ENCODE data around the gene EYS.

Gene EYS

DNA sequence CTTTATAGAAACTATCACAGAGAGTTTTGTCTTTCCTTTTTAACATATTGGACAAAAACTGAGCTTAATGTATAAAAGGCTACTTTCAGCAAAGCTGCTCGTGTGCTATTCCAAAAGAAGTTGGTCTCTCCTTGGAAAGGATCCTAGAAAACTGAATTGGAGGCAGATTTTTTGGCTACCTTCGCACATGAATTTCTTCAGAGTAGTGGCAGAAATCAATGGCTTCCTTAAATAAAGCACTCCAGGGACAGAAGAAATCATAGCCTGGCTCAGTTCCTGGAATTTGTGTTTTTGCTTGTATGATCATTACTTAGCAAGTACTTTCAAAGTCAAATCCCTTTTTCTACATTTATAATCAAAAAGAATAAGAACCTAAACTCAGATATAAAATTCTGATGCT, 1291.1 kb downstream of the EYS start:
- DNase-seq: no peak

DNA sequence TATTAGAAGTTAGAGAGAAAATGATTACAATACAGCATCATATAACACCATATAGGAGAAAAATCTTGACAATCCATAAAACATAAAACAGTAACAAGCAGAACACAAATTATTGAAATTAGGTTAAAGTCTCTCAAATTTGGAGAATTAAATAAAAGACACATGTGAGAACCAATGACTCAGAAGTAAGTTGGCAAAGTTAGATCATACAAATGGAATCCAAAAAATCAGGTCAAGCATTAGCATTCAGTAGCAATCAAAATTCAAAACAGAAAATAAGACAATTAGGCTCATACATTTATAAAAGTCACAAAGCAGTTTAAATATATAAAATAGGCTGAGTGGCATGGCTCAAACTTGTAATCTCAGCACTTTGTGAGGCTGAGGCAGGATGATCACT, 1295.8 kb downstream of the EYS start:
- DNase-seq: no peak

DNA sequence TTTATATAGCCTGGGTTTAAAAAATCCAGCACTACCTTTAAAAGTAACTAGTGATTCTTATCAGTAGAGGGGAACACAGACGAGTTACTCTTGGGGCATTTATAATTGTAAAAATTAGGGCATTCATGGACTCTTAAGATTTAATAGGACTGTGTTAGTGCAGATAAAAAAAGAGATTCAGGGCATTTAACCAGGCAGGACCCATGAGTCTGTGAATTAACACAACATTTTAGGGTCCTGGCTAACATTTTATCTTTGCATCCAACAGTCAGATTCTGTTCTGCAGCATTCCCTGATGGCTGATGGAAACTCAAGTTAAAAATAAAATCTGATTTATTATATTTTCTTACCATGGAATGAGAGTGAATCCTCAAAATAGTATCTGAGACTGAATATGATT, 1297.1 kb downstream of the EYS start:
- no peak for DNase-seq

DNA sequence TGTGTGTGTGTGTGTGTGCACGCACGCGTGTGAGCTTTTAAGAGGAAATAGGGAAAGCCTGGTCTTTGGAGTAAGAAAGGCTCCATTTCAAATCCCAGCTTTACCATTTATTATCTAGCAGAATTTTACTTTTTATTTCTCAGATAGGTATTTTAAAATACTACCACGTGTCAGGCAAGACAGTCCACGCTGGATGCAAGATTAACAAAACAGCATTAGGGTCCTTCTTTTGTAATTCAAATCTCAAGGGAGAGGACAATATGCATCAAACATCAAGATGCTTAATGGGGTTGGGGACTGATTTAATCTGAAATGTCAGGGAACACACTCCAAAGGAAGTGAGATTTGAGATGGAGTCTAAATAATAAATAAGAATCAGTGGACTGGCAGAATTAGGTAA, 1302.6 kb downstream of the EYS start:
- no peak for DNase-seq

DNA sequence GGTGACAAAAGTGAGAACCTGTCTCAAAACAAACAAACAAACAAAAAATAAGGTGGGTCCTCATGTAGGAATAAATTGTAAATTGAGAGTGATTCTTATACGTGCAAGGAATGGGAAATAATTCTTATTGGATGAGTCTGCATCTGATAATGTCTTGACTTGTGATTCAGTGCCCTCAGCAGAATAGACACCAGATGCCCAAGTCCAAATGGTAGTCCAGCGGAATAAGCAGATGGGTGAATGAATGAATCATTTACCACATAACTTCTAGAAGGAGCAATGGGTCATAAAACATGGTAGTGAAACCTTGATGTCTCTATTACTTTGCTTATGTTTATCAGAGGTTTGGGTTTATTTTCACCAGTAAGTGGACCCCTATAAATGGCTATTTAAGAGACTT, 1323.7 kb downstream of the EYS start:
- DNase-seq: no peak

DNA sequence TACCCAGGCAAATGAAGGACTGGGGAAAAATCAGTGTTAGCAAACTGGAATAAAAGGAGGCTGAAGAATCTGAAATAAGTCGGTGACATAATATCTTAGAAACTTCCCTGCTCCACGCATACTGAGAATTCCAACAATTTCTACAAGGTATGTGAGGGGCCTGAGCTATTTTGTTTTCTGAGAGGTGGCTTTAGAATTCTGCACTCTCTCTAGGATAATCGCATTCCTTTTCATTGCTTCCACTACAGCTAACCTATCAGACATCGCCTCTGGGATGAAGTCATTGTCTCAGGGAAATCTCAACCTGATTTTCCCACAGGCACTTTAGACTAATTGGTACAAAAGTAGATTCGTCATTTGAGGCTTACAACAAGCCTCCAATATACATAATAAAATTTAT, 1330.6 kb downstream of the EYS start:
- DNase-seq: no peak

DNA sequence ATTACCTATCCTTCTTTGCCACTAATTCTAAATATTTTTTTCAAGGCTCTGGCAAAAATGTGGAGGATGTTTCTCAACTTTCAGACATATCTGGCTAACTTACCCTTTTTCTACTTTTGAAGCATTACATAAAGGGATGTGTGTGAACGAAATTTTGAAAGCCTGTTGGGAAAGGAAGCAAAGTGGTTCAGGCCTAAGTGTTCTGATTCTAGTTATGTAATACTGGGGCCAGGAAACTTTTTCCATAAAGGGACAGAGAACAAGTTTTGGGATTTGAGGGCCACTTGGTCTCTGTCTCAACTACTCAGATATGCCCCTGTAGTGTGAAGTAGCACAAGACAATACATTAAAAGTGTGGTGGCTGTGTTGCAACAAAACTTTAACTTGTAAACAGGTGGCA, 1349.6 kb downstream of the EYS start:
- no peak for DNase-seq

DNA sequence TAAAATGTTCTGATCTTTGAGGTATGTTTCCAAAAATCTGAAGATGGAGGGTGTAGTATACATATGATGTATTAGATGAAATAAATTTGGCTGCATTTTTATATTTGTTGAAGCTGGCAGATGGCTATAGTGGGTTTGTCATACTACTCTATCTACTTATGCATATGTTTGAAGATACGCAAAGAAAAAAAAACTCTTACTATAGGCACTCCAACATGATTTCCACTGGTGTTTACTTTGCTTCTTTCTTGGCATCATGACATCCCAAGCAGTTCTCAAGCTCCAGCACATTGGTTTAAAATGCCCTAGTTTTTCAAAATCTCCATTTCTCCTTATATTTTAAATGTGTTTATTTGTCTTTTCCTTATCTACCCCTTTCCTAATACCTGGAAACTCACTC, 1359.6 kb downstream of the EYS start:
- no peak for DNase-seq

DNA sequence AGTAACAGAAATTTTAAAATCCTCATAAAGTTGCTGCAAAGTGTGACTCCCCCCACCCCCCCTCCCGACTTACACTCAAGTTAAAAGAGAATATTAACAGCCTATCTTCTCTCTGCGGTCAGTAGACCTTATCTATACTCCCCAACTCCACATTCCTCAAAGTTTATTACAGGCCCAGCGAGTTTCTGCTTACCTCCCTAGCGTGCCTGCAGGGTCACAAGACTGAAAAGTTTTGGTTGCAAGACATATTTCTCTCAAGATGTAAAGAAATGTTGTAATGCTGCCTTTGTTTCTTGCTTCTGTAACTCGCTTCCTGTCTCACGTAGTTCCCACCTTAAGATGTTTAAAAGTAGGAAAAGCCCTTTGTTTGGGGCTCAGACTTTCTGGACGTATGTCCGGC, 1371.8 kb downstream of the EYS start:
- no peak for DNase-seq

DNA sequence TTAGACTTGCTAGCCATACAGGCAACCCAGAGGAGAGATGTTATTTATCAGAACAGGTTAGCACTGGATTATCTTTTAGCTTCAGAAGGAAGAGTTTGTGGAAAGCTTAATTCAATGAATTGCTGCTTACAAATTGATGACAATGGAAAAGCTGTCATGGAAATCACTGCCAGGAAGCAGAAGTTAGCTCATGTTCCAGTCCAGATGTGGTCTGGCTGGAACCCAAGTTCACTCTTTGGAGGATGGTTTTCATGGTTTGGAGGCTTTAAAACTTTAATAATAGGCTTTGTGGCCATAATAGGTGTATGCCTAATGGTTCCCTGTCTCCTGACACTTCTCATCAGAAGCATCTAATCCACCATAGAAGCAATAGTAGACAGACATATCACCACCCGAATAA, 1372.4 kb downstream of the EYS start:
- DNase-seq: no peak

DNA sequence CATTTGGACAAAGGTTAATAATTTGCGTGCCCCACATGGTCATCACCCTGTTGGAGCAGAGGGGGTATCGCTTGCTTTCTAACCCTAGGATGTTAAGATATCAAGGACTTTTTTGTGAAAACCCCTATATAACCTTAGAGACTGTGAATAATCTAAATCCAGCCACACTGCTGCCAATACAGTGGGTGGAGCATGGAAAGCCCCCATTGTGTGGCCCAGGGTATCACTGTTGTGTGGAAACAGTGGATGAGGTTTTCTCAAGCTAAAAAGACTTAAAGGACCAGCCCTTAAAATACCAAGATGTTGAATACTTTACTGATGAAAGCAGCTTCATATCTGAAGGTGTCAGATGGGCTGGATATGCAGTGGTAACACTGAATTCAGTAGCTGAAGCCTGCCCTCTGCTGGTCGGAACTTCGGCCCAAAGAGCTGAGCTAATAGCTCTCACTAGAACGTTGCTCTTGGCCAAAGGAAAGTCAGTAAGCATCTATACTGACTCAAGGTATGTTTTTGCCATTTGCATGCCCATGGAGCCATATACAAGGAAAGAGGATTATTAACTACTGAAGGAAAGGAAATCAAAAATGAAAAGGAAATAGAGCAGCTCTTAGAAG, 1376.2 kb downstream of the EYS start:
- peak; percentile 60 for DNase-seq

DNA sequence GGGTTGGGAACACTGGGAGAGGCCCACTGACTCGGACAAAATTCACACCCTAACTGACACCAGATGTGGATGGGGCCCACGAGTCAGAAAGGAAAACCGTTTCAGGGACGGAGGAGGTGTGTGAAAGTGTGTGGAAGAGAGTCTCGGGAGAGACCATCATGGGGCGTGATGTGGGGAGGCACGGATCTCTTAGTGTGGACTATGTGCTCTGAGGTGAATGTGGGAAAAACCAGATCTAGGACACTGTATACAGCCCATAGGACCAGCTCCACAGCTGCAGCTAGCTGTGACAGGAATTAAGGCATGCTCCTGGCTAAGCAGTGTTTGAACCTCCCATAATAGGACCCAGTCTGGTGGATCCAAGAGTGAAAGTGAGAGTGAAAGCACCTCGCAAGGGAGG, 1380.1 kb downstream of the EYS start:
- no peak for DNase-seq

DNA sequence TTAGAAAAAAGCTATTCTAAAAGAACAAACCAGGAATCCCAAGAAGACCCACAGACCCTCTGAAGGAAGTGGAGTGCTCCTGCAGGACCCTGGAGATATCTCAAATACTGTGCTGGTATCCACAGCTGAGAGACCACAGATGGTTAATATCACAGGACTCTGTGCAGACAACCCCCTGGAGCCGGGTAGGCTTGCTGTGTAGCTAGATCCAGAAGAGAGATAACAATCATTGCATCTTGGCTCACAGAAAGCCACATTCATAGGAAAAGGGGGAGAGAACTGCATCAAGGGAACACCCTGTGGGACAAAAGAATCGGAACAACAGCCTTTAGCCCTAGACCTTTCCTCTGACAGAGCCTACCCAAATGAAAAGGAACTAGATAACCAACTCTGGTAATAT, 1381.9 kb downstream of the EYS start:
- no peak for DNase-seq

DNA sequence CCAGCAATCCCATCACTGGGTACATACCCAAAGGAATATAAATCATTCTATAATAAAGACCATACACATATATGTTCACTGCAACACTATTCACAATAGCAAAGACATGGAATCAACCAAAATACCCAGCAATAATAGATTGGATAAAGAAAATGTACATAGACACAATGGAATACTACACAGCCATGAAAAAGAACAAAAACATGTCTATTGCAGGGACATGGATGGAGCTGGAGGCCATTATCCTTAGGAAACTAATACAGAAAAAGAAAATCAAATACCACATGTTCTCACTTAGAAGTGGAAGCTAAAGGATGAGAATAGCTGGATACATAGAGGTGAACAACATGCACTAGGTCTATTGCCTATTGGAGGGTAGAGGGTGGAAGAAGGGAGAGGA, 1396.8 kb downstream of the EYS start:
- DNase-seq: no peak

DNA sequence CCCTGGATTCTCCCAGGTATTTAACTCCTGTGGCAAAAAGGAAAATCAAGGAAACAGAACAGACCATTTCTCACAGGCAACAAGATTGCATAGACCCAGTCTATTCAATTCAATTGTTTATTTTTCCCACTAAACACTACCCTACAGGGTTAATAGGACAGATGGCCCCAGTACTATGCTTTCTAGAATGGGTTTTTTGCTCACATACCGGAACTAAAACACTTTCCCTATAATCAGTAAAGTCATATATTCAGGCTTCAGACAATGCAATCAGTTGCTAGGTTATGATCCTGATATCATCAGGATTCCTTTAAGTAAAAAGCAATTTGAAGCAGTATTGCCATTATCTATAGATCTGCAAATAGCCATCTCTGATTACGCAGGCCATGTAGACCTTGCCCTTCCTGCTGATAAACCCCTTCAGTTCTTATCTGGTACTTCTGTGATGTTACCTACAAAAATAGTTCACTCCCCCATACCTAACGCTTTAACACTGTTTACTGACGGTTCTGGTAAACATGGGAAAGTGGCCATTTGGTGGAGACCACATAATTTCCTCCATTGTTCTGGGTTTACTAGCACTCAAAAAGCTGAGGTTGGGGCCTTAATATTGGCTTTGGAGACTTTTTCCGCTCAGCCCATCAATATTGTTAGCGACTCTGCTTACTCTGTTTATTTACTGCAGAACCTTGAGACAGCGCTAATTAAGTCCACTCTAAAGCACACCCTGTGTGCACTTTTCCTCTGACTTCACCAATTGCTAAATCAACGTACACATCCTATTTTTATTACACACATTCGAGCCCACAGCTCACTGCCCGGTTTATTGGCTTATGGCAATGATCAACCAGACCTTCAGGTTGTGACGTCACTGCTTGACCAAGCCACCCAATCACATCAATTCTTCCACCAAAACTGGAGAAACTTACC, 1405.5 kb downstream of the EYS start:
- no peak for DNase-seq

DNA sequence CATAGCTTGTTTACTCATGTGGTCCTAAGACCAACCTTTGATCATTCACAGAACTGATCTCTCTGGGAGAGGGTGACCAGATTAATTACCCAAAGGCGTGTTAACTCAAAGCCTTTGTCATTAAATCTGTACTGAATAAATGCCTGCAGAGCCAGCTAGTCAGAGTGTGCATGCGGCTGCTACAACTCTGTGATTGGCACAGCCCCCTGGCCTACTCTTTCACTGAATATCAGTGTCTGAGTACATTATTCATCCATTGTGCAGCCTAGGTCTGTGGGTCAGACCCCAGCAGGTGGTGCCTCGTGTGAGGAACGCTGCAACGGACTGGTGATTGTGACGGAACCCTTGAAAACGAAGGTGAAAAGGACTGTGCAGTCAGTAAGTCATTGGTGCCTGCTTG, 1407.8 kb downstream of the EYS start:
- no peak for DNase-seq

DNA sequence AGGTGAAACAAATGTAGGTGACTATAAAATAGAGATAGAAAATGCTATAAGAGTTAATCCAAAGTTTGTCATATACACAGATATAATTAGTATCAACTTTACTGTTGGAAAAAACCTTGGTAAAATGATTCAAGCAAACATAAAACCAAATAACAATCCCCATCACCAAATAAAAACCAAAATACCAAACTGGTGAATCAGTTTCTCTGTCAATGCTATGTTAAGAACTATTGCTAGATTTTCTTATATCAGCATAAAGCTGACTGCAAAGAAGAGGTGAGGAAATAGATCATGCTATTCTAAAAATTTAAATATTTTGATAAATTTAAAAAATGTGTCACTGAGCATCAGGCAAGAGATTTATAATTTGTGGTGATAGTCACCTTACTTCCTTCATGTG, 1413.0 kb downstream of the EYS start:
- DNase-seq: no peak

DNA sequence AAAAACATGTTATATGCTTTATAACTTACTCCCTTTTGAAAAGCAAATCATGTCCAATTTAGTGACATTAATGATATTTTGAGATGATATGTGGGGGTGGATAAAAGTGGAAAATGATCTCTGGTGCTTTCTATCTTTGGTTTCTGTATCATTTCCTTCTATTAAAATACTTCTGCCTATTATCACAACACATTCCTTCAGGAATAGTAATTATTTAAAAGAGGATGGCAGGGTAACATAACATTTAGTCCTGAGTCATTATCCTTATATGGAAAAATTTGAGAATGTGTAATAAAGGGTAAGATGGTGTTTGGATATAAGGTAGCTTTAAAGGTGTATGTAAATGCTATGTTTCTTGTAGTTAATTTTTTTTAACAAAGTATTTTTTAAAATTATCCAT, 1413.7 kb downstream of the EYS start:
- no peak for DNase-seq

DNA sequence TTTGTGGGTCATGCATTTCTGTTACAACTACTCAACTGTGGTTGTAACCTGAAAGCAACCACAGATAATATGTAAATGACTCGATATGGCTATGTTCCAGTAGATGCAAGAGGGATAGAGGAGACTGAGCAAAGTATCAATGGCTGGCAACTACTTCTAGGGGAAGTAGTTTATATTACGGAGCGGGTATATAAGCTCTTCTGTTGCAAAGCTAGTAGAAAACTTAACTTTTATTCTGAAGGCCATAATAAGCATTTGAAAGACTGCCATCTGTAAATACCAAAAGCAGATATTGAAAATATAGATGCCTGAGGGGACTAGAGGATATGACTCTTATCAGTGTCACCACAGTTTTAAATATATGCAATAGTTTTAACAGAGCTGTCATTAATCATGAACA, 1416.2 kb downstream of the EYS start:
- DNase-seq: no peak

DNA sequence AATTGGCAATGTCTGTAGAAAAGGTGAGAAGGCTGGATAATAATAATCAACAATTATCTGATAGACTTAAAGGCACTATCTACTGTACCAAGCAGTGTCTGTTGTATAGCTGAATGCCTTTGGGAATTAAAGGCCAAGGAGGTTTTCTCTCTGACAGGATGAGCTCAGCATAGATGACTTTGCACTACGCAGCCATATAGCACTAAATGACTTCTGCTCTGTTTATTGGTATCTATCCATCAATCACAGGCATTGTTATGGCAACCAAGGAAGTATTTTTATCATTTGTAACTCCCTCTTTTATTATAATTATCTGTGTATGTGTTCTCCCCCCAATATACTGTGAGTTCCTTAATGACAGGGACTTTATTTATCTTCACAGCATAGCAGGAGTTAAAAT, 1417.1 kb downstream of the EYS start:
- DNase-seq: no peak

DNA sequence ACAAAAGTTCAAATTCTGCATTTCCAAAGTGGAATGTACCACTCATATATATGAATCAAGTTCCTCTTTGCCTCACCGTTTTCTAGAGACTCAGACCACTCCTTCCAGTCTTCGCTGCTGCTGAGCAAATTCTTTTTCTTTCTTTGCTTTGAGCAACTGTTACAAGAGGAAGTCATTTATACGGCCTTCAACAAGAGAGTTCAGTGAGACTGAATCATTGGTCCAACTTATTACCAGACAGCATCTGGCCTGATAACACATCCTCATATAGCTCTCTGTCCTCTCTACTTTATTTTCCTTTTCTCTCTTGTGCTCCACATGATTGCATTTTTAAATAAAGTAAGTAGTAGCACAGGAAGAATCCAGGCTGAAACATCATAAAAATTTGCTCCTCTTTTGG, 1418.7 kb downstream of the EYS start:
- DNase-seq: no peak

DNA sequence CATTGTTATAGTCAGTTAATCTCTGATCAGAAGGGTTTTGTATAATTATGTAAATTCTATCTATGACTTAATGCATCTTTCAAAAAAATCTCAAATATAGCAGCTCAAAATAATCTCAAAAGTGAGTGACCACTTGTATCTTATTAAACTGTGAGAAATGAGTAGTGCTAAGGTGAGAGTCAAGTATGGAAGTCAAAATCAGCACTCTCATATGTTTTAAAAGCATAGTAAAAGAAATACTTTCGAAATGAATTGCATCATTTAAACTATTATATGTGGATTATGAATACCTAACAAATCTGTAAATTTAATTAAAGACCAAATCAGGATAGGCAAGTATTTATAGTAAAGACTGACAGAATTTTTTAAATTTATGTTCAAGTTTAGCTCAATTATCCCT, 1425.9 kb downstream of the EYS start:
- no peak for DNase-seq

DNA sequence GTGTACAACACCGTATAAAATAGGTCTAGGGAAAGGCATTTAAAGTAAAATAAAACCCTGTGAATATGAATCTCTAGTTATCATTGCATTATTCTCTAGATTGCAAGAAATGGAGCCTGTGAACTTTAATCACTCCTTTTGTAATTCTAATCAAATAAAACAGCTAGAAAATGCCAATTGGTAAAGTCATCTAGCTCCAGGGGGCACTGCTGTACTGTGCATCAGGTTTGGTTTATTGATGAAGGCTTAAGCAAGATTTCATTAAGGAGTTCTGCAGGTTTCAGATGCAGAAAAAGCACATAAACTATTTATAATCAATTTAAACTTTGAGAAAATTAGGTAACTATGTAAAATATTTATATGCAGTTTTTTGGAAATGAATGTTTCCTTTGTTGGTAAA, 1426.5 kb downstream of the EYS start:
- DNase-seq: no peak

DNA sequence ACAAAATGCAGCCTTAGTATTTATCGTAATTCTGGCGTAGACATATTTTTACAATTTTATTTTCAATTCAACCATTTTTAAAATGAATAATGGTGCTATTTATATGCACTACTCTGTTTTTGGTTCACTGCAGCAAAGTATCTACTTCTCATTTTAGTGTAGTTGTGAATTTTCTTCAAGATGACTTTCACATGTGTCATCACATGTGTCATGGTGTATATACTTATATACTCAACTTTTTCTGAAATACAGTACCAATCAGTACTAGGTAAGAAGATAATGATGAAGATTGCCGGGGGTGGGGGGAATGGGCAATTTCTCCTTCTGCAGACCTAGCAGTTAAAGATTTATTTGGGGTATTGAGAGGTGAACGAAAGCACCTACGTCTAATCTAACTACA, 1436.9 kb downstream of the EYS start:
- DNase-seq: no peak

DNA sequence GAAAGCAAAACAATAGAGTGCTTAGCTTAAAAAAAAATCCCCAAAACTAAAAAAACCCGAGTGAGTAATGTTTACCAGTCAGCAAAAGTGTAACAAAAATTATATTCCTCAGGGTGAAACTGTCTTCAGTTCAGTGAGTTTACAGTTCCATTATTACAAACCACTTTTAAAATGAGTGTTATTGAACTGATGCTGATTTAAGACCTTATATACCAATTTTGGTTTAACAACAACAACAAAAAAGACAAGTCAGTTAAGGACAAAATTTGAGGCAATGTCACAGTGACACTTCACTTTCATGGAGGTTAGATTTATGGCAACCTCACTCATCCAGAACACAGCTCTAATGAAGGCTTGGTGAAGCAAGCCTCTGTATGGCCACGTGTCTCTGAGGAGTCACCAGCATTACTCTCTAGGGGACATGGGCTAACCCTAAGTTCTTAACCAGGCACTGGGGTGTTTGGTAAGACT, 1440.6 kb downstream of the EYS start:
- DNase-seq: no peak

All from activated CD4-positive, alpha-beta T cell treated with anti-CD3 and anti-CD28 coated beads, Interleukin-2, Interleukin-6, amounts not matched to agents 100 ng/mL and 50 ng/mL, durations not matched to agents 16 hours and 8 hours (primary cell).